ENCODE measurements around the gene CXADR.
"Not testable (repeated sequence)": the region's sequence is repeated elsewhere in the genome, so short reads cannot be mapped to it uniquely, and the experiment has no call there.

The CXADR gene

GRCh38 chr21:17514124-17514845 lies 1.4 kb downstream of the CXADR start:
- Histone ChIP-seq H4K20me1 (ENCODE audit: insufficient read depth, low read length, poor library complexity, severe bottlenecking) (no peaks in the 10 kb centered on the region), H3K36me3 (ENCODE audit: insufficient read depth, low read length) (no peaks in the 10 kb centered on the region), H3K27me3 (ENCODE audit: insufficient read depth, low read length, poor library complexity, severe bottlenecking) (peaks cover 7% of the 10 kb centered on the region), H3K9me3 (ENCODE audit: insufficient read depth, low read depth, low read length) (no peaks in the 10 kb centered on the region), H2AFZ (ENCODE audit: low read length) (peak overlapping the region; percentile 80; the same call in 1 of the 2 replicates), H3F3A (ENCODE audit: low read depth) (no peaks in the 10 kb centered on the region), H3K9ac (ENCODE audit: low read depth, low read length, poor library complexity, severe bottlenecking) (no peak overlapping the region), H3K4me3 (ENCODE audit: low read length, poor library complexity, severe bottlenecking) (peak overlapping the region; percentile 71), H3K4me1 (ENCODE audit: insufficient read depth, low read length, poor library complexity, severe bottlenecking) (peaks cover 8% of the 10 kb centered on the region), H3K9me2 (replicated peaks; ENCODE audit: low read depth, low read length) (no peaks in the 10 kb centered on the region), H3K79me2 (ENCODE audit: insufficient read depth, low read length) (no peaks in the 10 kb centered on the region), H3K4me2 (ENCODE audit: low read depth, low read length, poor library complexity, severe bottlenecking) (peak overlapping the region; percentile 89)
- TF ChIP-seq CTCF (conservative IDR thresholded peaks at IDR 0.05; ENCODE audit: low read length) (no peak), EZH2phosphoT487 (IDR thresholded peaks at IDR 0.05; ENCODE audit: borderline replicate concordance) (no peak)

GRCh38 chr21:17517008-17517407 lies 4.2 kb downstream of the CXADR start:
- H3K9me3 ChIP-seq (ENCODE audit: insufficient read depth, low read depth, low read length); H3K79me2 ChIP-seq (ENCODE audit: insufficient read depth, low read length); H3K36me3 ChIP-seq (ENCODE audit: insufficient read depth, low read length); H4K20me1 ChIP-seq (ENCODE audit: insufficient read depth, low read length, poor library complexity, severe bottlenecking); H3F3A ChIP-seq (ENCODE audit: low read depth); H3K9me2 ChIP-seq (replicated peaks; ENCODE audit: low read depth, low read length); H3K9ac ChIP-seq (ENCODE audit: low read depth, low read length, poor library complexity, severe bottlenecking); H3K4me1 ChIP-seq (ENCODE audit: insufficient read depth, low read length, poor library complexity, severe bottlenecking); H3K27me3 ChIP-seq (ENCODE audit: insufficient read depth, low read length, poor library complexity, severe bottlenecking); H2AFZ ChIP-seq (ENCODE audit: low read length); H3K4me2 ChIP-seq (ENCODE audit: low read depth, low read length, poor library complexity, severe bottlenecking); H3K4me3 ChIP-seq (ENCODE audit: low read length, poor library complexity, severe bottlenecking): not testable (repeated sequence)

- H3K4me1 ChIP-seq (ENCODE audit: insufficient read depth, low read length, poor library complexity, severe bottlenecking): peaks cover 2% of the 10 kb centered on the region
- no peaks in the 10 kb centered on the region for H3K36me3 ChIP-seq (ENCODE audit: insufficient read depth, low read length)
- H3K9me2 ChIP-seq (replicated peaks; ENCODE audit: low read depth, low read length): no peaks in the 10 kb centered on the region
- no peaks in the 10 kb centered on the region for H3K79me2 ChIP-seq (ENCODE audit: insufficient read depth, low read length)
- peaks cover under 1% of the 10 kb centered on the region for H3K27me3 ChIP-seq (ENCODE audit: insufficient read depth, low read length, poor library complexity, severe bottlenecking)
- TF ChIP-seq CTCF (conservative IDR thresholded peaks at IDR 0.05; ENCODE audit: low read length) (no peak), EZH2phosphoT487 (IDR thresholded peaks at IDR 0.05; ENCODE audit: borderline replicate concordance) (no peak)
- no peaks in the 10 kb centered on the region for H3F3A ChIP-seq (ENCODE audit: low read depth)
- no peaks in the 10 kb centered on the region for H3K9me3 ChIP-seq (ENCODE audit: insufficient read depth, low read depth, low read length)
- H3K4me2 ChIP-seq (ENCODE audit: low read depth, low read length, poor library complexity, severe bottlenecking): no peak overlapping the region
- H2AFZ ChIP-seq (ENCODE audit: low read length): no peak overlapping the region
- H3K9ac ChIP-seq (ENCODE audit: low read depth, low read length, poor library complexity, severe bottlenecking): no peak overlapping the region
- no peaks in the 10 kb centered on the region for H4K20me1 ChIP-seq (ENCODE audit: insufficient read depth, low read length, poor library complexity, severe bottlenecking)
- H3K4me3 ChIP-seq (ENCODE audit: low read length, poor library complexity, severe bottlenecking): no peak overlapping the region
Observed at GRCh38 chr21:17519208-17519738, 6.4 kb downstream of the CXADR start.
